Midbrain (tissue), 1 donor: ENCODE measurements around the gene APOBEC2.

Source experiments
- DNase-seq: peaks from one replicate; lab custom pipeline; 2025; lab: John Stamatoyannopoulos, UW

APOBEC2 gene

GRCh38 chr6:41059556-41059955 is 6.6 kb downstream of the APOBEC2 start:
- DNase-seq = no peak

GRCh38 chr6:41061196-41061726 is 8.3 kb downstream of the APOBEC2 start:
- DNase-seq = no peak

DNA sequence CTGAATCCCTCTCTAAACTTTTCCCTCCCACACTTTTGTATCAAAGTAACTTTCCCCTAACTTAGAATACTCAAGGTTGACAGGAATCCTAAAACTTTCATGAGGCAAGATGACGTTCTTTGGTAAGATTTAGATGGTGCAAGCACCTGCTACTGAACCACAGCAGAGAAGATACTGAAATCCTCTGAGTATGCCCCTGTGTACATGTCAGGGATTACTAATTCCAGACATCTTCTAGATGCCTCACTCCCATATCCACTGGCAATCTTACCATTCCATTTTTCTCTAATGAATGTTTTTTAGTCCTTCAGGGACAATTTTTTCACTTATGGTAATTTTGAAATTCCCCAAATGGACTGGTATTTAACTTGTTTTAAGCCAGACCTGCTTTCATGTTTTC is 9.1 kb downstream of the APOBEC2 start:
- DNase-seq = no peak

GRCh38 chr6:41063884-41064285 is 10.9 kb downstream of the APOBEC2 start:
- no peak for DNase-seq

DNA sequence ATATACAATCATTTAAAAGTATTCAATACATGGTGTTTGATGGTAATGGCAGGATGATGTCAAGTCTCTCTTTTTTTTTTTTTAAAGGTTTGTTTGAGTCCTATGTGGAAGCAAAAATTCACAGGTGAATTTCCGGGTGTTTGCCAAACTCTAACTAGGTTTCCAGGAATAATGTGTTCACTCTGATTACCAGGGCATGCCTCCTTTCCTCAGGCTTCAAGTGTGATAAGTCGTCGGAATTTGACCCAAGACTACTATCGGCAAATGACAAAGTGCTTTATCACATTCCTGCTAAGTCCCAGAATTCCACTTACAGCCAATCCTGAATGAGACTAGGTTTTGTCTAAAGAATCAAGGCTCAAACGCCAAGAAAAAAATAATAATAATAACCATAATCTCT is 11.8 kb downstream of the APOBEC2 start:
- DNase-seq = no peak

DNA sequence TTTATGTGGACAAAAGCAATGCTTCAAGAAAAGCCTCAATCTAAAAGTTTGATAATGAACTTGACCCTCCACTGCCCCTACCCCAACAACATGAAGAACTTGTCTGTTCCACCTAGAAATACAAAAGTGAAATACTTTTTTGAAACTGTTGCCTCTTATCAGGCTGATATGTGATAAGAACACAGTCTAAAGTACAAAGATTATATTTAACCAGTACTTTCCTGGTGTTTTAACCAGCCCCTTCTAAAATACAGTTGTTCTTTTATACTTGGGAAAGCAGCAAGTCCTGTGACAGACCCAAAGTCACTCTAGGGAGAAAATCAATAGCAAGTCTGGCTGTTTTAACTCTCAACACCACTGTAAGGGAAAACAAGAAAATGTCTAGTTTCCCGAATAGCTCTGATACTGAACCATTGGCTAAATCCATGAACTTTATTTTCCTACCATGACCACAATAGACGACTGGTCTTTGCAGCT is 12.6 kb downstream of the APOBEC2 start:
- DNase-seq = no peak

- DNase-seq = peak; percentile 75
Measured at GRCh38 chr6:41066867-41067304, 13.9 kb downstream of the APOBEC2 start.

DNA sequence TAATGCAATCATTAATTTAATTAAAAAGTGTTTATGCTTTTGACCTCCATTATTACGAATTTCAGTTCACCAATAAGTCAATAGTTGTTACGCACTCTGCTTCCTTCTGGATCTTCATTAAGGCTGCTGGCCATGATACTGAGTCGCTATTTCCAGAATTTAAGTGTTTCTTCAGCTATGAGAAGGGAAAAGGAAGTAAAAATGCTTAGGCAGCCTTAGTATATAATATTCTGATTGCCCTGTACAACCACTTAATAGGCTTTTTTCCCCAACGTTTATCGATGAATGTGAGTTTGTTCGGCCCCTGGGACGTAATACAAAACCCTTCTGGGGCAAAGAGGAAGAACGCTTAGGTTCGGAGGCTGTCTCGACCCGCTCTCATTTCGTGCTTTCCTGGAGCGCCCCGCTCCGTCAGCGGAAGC is 18.5 kb downstream of the APOBEC2 start:
- DNase-seq = no peak

DNA sequence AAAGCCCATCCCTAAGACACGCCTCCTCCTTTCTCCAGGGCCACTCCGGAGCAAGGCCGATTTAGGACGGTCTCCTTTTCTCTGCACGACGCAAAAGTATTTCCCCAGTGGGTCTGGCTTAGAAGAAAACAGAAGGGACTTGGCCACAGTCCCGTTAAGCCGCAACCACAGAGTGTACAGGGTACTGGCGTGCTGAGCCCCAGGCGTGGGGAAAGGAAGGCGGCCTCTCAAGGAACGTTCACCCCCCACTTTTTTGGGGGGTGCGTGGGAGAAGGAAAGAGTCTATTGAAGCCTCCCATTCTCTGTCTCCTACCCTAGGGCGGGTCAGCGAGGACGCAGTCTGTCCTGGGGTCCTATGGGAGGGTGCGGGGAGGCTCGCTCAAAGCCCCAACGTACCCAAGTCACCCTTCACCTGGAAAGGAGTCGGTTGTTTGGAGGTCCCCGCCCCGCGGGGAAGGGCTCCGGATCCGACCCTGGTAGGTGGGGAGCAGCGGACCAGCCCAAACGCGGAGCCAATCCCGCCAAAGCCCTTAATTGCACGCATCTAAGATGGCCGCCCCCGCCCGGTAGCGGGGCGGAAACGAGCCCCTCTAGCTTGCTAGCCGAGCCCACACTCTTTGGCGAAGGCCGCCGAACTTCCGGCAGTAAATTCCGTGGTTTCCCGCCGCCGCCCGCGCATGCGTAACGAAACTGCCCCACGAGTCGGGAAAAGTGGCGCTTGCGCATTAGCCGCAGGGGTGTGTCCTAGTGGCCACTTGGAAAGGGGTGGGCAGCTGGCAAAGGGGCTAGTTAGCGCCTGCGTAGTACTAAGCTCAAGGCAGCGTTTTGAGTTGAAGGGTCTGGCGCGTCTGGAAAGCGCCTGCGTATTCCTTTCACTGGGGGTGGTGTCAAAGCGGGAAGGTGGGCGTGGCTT is 19.2 kb downstream of the APOBEC2 start, which contains the start of gene OARD1:
Gene OARD1 (minus strand): TSS at position 434 of the 913 bp plus-strand sequence. CDS start 722 bp downstream, outside the sequence.
- peak; percentile 100 for DNase-seq

- peak; percentile 100 for DNase-seq
Measured at GRCh38 chr6:41072836-41073202, 19.8 kb downstream of the APOBEC2 start, which contains the start of gene NFYA. TSS of gene NFYA (plus strand) at chr6:41072974. CDS start at chr6:41079090, 6,116 bp downstream.

GRCh38 chr6:41073203-41073967 is 20.4 kb downstream of the APOBEC2 start:
- peak; percentile 67 for DNase-seq

DNA sequence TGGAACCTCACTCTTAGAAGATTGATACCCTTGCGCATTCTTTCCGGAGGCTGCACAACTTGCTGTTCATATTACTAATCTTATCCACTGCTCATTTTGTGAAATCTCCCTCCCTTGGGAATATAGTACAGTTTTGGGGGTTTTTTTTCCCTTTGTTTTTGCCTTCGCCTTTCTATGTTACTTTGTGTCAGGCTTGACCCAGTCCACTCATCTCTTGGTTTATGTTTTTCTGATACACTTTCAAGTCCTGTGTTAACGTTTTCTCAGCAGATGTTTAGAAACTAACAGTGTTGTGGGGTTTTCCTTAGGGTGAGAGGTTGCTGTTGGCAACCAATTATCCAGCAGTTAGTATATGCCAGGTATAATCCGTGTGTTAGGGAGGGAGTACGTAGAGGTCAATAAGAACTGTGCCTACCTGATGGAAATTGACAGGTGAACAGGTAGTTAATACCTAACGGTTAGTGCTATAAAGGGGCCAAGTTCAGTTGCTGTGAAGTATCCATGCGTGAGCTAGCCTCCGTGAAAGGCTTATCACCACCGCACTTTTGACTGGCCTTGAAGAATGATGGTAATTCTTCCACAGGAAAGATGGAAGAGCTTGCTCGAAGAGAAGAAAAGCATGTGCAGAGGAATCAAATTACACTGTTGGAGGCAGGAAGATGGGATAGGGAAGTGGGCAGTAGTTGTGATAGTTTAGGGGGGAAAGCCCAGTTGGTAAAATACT is 21.1 kb downstream of the APOBEC2 start:
- no peak for DNase-seq

DNA sequence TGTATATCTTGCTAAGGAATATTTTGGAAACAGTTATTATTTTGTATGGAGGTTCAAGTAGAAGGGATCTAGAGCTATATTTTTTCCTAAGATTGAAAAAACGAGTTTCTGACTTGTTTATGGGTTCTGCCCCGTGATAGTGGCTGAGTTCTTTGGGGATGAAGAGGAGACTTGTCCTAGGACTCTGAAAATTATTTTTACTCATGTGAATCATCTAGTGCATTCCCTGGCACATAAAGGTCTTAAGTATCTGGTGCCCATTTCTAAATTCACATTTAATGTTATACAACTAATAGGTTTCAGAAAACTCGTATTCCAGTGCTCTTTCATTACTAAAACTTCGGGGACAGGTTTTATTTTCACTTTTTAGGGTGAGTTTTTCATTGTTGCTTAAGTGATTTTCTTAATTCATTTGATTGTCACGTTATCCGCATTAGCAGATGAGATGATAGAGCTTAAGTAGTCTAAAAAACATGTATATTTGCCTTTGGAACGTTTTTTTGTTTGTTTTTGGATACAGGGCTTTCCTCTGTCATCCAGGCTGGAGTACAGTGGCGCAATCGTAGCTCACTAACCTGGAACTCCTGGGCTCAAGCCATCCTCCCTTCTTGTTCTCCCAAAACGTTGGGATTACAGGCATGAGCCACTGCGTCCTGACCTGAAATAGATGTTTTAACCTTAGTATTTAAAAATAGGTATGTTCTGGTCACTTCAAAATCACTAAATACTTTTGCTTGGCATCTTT is 21.9 kb downstream of the APOBEC2 start:
- DNase-seq = no peak

DNA sequence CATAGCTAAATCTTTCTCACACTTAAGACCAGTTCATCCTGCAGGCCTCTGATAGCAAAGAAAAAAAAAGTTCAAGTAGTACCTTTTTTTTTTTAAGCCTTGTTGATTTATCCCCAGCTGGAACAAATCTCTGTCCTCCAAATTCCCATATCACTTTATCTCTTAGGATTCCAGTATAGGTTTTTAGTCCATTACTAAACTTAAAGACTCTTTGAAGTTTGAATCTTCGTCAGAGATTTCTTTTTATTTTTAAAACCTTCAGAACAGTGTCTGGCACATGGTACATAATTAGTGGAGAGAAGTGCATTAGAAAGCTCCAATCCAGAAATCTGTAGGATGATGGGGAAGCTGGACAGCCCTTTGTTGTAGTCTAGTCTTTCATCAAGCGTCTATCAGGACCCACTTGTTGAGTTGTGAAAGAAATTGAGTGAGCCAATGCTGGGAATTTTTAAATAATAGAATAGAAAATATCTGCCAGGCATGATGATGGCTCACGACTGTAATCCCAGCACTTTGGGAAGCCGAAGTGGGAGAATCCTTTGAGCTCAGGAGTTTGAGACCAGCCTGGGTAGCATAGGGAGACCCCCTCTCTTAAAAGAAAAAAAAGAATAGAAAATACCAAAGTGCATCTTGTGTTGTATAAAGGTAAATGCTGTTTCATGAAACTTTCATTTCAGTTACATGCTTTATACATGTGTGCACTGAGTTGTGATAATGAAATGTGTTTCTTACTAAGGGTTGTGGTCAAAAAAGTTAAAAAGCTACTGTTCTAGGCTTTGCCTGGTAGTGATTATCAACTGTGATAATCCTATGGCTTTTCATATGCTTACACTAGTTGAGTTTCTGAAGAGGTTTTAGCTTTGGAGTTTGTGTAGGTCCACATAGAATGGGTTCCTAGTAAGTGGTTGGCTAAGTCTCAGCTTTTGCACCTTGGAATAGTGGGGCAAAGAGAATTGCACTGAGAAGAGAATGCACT is 22.9 kb downstream of the APOBEC2 start:
- DNase-seq = no peak

- no peak for DNase-seq
Measured at GRCh38 chr6:41077536-41077935, 24.5 kb downstream of the APOBEC2 start.

DNA sequence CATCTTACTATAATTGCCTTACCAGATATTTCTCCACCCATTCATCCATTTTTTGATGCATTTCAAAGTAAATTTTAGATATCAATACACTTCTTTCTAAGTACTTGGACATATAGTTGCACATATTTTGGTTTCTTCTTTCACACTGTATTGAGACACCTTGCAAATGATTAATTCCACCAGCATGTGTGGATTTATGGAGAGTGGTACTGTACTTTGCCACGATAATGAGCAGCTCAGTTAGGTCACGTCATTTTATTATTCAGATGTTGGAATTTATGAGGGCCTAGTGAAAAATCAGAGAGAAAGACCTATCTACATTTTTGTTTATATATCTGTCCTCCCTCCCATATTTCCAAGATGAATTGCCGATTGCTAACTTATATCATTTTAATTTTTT is 25.1 kb downstream of the APOBEC2 start:
- no peak for DNase-seq

DNA sequence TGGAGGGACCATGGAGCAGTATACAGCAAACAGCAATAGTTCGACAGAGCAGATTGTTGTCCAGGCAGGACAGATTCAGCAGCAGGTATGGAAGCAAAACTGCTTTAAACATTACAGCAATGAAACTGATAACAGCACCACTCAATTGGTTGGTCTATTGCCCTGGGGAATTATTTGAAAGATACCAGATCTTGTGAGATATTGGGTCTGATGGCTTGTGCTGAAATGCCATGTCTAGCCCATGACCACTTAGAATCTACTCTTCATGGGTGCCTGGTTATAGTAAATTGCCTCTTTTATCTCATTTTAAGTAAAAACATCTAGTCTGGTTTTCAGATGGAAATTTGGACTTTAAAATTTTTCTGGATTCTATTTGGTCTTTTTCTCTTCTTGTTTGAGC is 26.1 kb downstream of the APOBEC2 start:
- no peak for DNase-seq

- DNase-seq = no peak
Measured at GRCh38 chr6:41080621-41081020, 27.6 kb downstream of the APOBEC2 start.

DNA sequence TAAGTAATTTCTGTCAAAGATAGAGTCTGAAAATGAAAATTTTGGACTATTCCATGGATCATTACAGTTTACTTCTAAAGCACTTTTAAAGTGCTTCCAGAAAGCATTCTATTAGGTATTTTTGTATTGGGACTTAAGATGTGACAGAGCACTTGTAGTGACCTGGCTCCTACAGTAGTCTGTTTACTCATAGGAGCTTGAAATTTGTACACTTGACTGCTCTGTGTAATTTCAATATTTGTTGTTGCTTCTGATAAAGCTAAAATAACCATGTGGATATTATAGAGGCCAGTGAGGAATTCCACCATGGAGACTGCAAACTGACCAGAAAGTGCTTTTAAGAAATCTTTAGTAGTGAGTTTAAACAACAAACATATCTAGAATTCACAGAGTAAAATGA is 30.1 kb downstream of the APOBEC2 start:
- DNase-seq = no peak

GRCh38 chr6:41085182-41085581 is 32.2 kb downstream of the APOBEC2 start:
- no peak for DNase-seq
